GM12874 (cell line): ENCODE measurements around the gene TNFRSF1A.

Source experiments
- TF ChIP-seq, protein P1 (sequence below): IDR thresholded peaks from 2 replicates; pipeline ENCODE4 v1.5.1; 2011; ENCODE audit warnings: low read depth, mild to moderate bottlenecking, control low read depth, low read length, moderate library complexity; ENCODE audit not compliant: insufficient read depth

Gene TNFRSF1A

DNA sequence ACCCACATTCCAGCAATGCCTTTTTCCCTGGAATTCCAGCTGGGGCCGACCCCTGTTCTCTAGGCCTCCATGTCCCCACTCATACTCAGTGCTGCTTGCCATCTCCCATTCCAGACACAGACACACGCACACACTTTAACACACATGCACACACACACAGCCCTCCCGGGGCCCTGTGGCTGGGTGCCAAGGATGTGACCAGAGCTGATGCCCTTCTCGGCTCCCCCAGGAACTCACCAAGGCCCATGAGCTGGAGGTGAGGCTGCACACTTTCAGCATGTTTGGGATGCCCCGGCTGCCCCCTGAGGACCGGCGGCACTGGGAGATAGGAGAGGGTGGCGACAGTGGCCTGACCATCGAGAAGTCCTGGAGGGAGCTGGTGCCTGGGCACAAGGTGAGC is 27.1 kb downstream of the TNFRSF1A start:
- TF ChIP-seq, protein P1, sequence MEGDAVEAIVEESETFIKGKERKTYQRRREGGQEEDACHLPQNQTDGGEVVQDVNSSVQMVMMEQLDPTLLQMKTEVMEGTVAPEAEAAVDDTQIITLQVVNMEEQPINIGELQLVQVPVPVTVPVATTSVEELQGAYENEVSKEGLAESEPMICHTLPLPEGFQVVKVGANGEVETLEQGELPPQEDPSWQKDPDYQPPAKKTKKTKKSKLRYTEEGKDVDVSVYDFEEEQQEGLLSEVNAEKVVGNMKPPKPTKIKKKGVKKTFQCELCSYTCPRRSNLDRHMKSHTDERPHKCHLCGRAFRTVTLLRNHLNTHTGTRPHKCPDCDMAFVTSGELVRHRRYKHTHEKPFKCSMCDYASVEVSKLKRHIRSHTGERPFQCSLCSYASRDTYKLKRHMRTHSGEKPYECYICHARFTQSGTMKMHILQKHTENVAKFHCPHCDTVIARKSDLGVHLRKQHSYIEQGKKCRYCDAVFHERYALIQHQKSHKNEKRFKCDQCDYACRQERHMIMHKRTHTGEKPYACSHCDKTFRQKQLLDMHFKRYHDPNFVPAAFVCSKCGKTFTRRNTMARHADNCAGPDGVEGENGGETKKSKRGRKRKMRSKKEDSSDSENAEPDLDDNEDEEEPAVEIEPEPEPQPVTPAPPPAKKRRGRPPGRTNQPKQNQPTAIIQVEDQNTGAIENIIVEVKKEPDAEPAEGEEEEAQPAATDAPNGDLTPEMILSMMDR = no peak

GRCh38 chr12:6313326-6313940 is 28.4 kb downstream of the TNFRSF1A start:
- TF ChIP-seq, protein P1 = no peak

DNA sequence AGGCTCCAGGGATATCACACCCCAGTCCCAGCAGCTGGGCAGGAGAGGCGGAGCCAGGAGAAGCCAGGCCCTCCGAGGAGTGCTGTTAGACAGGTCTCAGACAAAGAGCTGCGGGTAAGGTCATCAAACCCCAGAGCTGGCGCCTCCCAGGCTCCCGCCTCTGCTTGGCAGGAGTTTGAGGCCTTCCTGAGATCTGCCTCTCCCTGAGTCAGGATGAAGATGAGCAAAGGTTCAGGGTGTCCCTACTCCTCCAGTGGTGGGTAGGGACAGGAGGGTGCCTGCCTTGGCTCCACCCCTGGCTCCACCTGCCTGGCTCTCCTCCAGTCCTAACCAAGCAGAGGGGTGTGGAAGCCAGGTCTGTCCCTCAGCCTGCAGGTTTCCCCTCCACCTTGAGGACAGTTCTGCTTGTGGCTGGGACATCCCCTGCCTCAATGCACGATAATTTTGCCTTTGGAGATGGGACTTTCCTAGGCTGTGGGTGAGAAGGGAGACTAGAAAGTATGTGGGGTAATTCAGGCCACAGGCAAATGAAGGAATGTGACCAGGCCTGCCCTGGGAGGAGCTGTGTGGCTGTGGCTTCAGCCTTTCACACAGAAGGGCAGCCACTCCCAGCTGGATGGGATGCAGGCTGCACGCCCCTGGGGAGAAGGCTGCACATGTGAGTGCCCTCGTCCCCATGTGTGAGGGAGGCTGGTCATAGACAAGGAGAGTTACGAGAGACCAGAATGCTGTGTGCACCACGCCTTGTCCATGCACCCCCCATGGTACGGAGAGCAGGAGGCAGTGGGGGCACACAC is 29.1 kb downstream of the TNFRSF1A start:
- TF ChIP-seq, protein P1 = no peak

DNA sequence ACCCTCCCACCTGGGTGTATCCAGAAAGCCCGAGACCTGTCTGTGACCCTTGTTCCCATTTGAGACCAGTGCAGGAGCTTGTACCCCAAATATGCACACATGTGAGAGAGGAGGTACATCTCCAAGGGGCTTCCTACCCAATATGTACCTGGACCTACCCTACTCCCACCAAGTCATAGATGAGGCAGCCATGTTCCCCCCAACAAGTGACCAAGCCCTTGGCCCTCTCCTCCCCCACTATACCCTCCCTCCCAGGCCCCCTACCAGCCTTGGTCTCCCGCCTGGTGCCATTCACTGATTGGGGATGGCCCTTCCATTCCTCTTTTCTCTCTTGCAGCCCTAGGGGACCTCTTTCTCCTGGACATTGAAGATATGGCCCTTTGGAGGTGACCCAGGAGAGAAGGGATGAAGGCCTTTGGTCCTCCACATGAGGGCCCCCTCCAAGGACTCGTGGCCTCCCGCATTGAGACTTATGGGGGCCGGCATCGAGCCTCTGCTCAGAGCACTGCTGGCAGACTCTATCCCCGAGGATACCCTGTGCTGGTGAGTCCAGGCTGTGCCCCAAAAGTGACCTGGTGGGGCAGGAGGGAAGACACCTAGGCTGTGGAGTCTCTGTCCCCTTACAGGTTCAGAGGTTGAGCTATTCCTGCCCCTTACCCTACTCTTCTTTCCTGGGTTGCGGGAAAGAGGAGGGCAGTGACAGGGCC is 29.9 kb downstream of the TNFRSF1A start:
- TF ChIP-seq, protein P1 = no peak

GRCh38 chr12:6310771-6311610 is 30.9 kb downstream of the TNFRSF1A start:
- TF ChIP-seq, protein P1 = no peak

GRCh38 chr12:6307529-6307928 is 34.3 kb downstream of the TNFRSF1A start:
- TF ChIP-seq, protein P1 = no peak
